Measurements from ENCODE around the gene FBRS. TPM values are rescaled to one million over a fixed set of nuclear protein-coding genes. Genes with fewer than 3 reads are reported as not detected.
A peak's percentile ranks its signal among the peaks of the same experiment; 100 is the strongest.
"Not testable (repeated sequence)": the region's sequence is repeated elsewhere in the genome, so short reads cannot be mapped to it uniquely, and the experiment has no call there.

FBRS gene
- total RNA-seq, 1 donor from 2014 or later, result 116 TPM

GRCh38 chr16:30677931-30678585 lies 19.8 kb downstream of the FBRS start:
- Mint-ChIP-seq H3K9me3 (no peaks in the 10 kb centered on the region), H3K4me1 (ENCODE audit: low read depth) (no peaks in the 10 kb centered on the region), H3K36me3 (ENCODE audit: low read depth) (no peaks in the 10 kb centered on the region), H3K4me3 (no peak overlapping the region), H3K27ac (no peak overlapping the region), H3K27me3 (ENCODE audit: insufficient read depth) (no peaks in the 10 kb centered on the region)
- no peak for DNase-seq (ENCODE audit: low spot score)
- intact Hi-C loops (cut with micrococcal nuclease), result no loop called here

DNA sequence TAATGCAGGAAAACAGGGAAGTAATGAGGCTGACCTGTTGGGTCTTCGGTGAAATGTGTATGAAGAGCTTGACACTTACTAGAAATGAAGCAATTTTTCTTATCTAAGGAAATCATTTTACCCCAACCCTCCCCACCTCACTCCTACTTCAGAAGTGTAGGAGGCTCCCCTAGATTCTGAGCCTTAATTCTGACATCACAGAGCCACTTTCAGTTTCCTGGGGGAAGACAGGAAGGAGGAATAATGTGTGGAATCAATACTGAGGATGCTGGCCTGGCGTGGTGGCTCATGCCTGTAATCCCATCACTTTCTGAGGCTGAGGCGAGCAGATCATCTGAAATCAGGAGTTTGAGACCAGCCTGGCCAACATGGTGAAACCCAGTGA lies 20.3 kb downstream of the FBRS start:
- no peak overlapping the region for H3K27ac Mint-ChIP-seq
- H3K4me1 Mint-ChIP-seq (ENCODE audit: low read depth), result no peaks in the 10 kb centered on the region
- no peak overlapping the region for H3K4me3 Mint-ChIP-seq
- no peaks in the 10 kb centered on the region for H3K27me3 Mint-ChIP-seq (ENCODE audit: insufficient read depth)
- no peaks in the 10 kb centered on the region for H3K36me3 Mint-ChIP-seq (ENCODE audit: low read depth)
- DNase-seq (ENCODE audit: low spot score), result no peak
- intact Hi-C loops (cut with micrococcal nuclease), result no loop called here
- H3K9me3 Mint-ChIP-seq, result no peaks in the 10 kb centered on the region

DNA sequence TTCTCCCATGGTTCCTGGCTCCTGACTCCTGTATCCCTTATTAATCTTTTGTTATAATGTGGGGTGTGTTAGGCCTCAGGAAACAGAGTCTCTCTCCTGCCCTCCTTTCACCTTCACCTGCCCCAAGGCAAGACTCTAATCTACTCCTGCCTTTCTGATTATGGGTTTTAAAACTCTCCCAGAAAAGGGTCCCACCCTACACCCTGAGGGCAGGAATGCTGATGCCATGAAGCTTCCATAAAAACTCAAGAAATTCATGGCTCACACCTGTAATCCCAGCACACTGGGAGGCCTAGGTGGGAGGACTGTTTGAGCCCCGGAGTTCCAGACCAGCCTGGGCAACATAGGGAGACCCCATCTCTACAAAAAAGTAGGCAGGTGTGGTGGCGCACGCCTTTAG lies 22.1 kb downstream of the FBRS start:
- Mint-ChIP-seq H3K36me3 (ENCODE audit: low read depth) (no peaks in the 10 kb centered on the region), H3K4me3 (no peak overlapping the region), H3K27ac (no peak overlapping the region), H3K27me3 (ENCODE audit: insufficient read depth) (no peaks in the 10 kb centered on the region), H3K9me3 (no peaks in the 10 kb centered on the region), H3K4me1 (ENCODE audit: low read depth) (no peaks in the 10 kb centered on the region)
- intact Hi-C loops (cut with micrococcal nuclease), result no loop called here
- DNase-seq (ENCODE audit: low spot score), result no peak

DNA sequence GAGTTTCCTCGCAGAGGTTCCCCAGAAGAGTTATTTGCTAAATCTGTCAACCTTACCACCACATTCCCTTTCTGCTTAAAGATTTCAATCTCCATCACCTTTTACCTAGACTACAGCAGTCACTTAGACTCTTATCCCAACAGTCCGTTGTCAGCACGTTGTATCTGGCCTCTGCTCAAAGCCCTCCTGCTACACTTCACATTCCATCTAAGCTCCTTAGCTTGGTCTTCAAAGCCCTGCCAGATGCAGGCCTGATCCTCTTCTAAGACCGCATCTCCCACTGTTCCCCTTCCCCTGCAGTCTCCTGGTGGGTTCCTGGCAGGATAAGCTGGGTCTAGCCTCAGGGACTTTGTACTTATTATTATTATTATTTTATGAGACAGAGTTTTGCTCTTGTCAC lies 30.5 kb downstream of the FBRS start:
- Mint-ChIP-seq H3K9me3 (no peaks in the 10 kb centered on the region), H3K36me3 (ENCODE audit: low read depth) (no peaks in the 10 kb centered on the region), H3K4me1 (ENCODE audit: low read depth) (peaks cover 10% of the 10 kb centered on the region), H3K27me3 (ENCODE audit: insufficient read depth) (no peaks in the 10 kb centered on the region), H3K4me3 (no peak overlapping the region), H3K27ac (no peak overlapping the region)
- intact Hi-C loops (cut with micrococcal nuclease), result no loop called here
- no peak for DNase-seq (ENCODE audit: low spot score)

- Mint-ChIP-seq H3K9me3 (no peaks in the 10 kb centered on the region), H3K27ac (no peak overlapping the region), H3K36me3 (ENCODE audit: low read depth) (no peaks in the 10 kb centered on the region), H3K4me3 (no peak overlapping the region), H3K27me3 (ENCODE audit: insufficient read depth) (no peaks in the 10 kb centered on the region), H3K4me1 (ENCODE audit: low read depth) (peaks cover 19% of the 10 kb centered on the region)
- intact Hi-C loops (cut with micrococcal nuclease), result no loop called here
- no peak for DNase-seq (ENCODE audit: low spot score)
These were observed 33.7 kb downstream of the FBRS start for GRCh38 chr16:30691907-30692306.

- intact Hi-C loops (cut with micrococcal nuclease), result no loop called here
- peak overlapping the region; percentile 2 for H3K27ac Mint-ChIP-seq
- no peak overlapping the region for H3K4me3 Mint-ChIP-seq
- no peaks in the 10 kb centered on the region for H3K36me3 Mint-ChIP-seq (ENCODE audit: low read depth)
- H3K27me3 Mint-ChIP-seq (ENCODE audit: insufficient read depth), result no peaks in the 10 kb centered on the region
- H3K4me1 Mint-ChIP-seq (ENCODE audit: low read depth), result peaks cover 25% of the 10 kb centered on the region
- no peaks in the 10 kb centered on the region for H3K9me3 Mint-ChIP-seq
- DNase-seq (ENCODE audit: low spot score), result no peak
These were observed 34.3 kb downstream of the FBRS start for GRCh38 chr16:30692396-30693064.

DNA sequence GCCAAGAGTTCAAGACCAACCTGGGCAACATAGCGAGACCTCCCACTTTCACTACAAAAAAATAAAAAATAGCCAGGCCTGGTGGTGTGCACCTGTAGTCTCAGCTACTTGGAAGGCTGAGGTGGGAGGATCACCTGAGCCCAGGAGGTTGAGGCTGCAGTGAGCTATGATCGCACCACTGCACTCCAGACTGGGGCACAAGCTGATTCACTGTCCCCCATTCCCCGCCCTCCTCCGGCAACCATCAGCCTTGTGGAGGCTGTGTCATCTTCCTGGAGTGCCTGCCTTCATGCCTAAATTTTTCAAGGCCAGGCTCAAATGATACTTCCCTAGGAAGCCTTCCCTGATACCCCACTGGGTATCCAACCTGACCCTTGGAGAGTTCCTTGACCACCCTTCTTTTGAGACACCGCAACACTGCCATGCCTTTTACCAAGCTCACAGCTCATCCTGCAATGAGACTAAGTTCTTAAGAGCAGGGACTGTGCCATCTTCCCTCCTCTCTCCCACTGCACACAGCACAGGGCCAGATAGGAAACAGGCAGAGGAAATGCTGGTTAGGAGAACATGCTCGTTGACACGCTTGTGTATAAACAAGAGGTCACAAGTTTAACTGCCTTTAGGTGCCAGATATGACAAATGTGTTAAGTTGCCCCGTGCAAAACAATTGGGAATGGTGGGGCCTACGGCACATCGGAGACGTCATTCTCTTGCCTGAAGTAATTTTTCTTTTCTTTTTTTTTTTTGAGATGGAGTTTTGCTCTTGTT lies 36.9 kb downstream of the FBRS start:
- Mint-ChIP-seq H3K27me3 (ENCODE audit: insufficient read depth) (peaks cover 2% of the 10 kb centered on the region), H3K4me3 (peak overlapping the region; percentile 34), H3K4me1 (ENCODE audit: low read depth) (peaks cover 40% of the 10 kb centered on the region), H3K27ac (peak overlapping the region; percentile 55), H3K9me3 (no peaks in the 10 kb centered on the region), H3K36me3 (ENCODE audit: low read depth) (peaks cover 8% of the 10 kb centered on the region)
- intact Hi-C loops (cut with micrococcal nuclease), result loop anchor here (1.0 kb wide), 2 partner anchors 35 to 44 kb away; no protein-coding TSS in a partner anchor
- no peak for DNase-seq (ENCODE audit: low spot score)

- peaks cover 43% of the 10 kb centered on the region for H3K4me1 Mint-ChIP-seq (ENCODE audit: low read depth)
- H3K36me3 Mint-ChIP-seq (ENCODE audit: low read depth), result peaks cover 16% of the 10 kb centered on the region
- H3K27me3 Mint-ChIP-seq (ENCODE audit: insufficient read depth); DNase-seq (ENCODE audit: low spot score); H3K27ac Mint-ChIP-seq; intact Hi-C loops (cut with micrococcal nuclease); H3K9me3 Mint-ChIP-seq; H3K4me3 Mint-ChIP-seq: not testable (repeated sequence)
These were observed 38.4 kb downstream of the FBRS start for GRCh38 chr16:30696646-30697045.

GRCh38 chr16:30697264-30698138 lies 39.3 kb downstream of the FBRS start:
- DNase-seq (ENCODE audit: low spot score), result no peak
- intact Hi-C loops (cut with micrococcal nuclease), result loop anchor here (1.0 to 2.0 kb wide), 13 partner anchors 39 to 336 kb away; partner anchors contain the start of genes CFAP119, DCTPP1, FBRS and PRR14
- Mint-ChIP-seq H3K4me1 (ENCODE audit: low read depth) (peaks cover 40% of the 10 kb centered on the region), H3K27ac (peak overlapping the region; percentile 99), H3K4me3 (peak overlapping the region; percentile 99), H3K27me3 (ENCODE audit: insufficient read depth) (peaks cover 2% of the 10 kb centered on the region), H3K36me3 (ENCODE audit: low read depth) (peaks cover 16% of the 10 kb centered on the region), H3K9me3 (no peaks in the 10 kb centered on the region)

DNA sequence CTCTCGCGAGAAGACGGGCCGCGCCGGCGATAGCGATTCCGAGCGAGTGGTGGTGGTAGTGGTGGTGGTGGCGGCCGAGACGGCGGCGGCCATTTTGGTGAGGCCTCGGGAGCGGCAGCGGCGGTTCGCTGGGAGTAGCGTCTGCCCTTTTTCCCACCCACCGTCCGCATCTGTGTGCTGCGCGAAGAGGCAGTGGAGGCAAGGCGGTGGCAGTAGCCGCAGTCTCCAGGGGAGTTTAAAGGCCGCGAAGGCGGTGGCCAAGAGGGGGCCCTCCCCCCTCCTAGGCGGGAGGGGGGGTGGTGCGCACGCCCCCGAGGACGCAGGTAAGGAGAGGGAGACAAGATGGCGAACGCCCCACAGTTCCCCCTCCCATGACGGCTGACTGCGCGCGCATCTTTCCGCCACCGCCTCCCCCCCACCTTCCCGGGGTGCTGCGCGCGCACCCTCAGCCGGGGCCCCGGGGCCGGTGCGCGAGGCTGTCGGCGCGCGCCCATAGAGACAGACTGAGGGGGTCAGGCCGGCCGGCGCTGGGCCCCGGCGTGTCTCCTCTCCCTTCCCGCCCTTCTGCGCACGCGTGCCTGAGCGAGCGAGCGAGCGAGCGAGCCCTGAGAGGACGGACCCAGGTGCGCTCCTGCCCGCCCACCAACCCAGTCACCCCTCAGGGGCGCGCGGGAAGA lies 40.0 kb downstream of the FBRS start:
- H3K4me3 Mint-ChIP-seq, result peak overlapping the region; percentile 99
- DNase-seq (ENCODE audit: low spot score), result peak; percentile 99
- H3K4me1 Mint-ChIP-seq (ENCODE audit: low read depth), result peaks cover 42% of the 10 kb centered on the region
- intact Hi-C loops (cut with micrococcal nuclease), result loop anchor here (1.0 to 2.0 kb wide), 13 partner anchors 40 to 335 kb away; partner anchors contain the start of genes CFAP119, DCTPP1, FBRS and PRR14
- peaks cover 2% of the 10 kb centered on the region for H3K27me3 Mint-ChIP-seq (ENCODE audit: insufficient read depth)
- peak overlapping the region; percentile 99 for H3K27ac Mint-ChIP-seq
- H3K9me3 Mint-ChIP-seq, result no peaks in the 10 kb centered on the region
- H3K36me3 Mint-ChIP-seq (ENCODE audit: low read depth), result peaks cover 20% of the 10 kb centered on the region

DNA sequence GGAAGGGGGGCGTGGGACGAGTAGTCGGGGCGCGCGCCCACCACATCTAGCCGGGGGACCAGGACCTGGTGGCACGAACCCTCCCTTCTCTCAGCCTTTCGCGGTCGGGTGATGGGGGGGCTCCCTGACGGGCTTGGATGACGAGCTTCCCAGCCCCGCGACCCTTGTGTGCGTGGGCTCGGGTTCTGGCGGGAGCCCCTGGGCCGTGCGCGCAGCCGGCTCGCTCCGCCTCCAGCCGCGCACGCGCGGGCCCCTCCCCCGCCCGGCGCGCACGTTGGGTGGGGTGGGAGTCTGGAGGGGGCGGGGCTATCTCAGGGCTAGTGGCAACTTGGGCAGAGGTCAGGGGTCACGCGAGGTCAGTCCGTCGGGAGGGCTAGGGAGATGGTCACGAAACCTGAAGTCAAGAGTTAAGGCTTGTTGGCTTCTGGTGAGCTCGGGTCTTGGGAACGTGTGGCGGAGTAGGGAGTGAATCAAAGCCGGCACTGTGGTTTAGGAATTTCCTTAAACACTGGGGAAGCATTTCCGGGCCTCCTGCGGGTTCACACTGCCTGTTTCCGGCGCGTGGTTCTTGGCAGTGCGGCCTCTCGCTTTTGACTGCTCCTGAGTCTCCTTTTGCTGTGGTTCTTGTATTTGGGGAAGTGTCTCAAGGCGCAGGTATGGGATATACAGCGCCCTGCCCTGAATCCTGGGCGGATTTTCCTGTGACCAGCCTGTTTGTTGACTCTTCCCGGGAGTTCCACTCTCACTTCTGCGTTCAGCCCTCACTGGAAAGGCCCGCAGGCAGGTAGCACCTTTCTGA lies 40.8 kb downstream of the FBRS start, which contains the start of gene SRCAP:
SRCAP (plus strand) TSS at position 356 of the 799 bp plus-strand sequence. CDS start 1,654 bp downstream, outside the sequence.
- peak within 1 kb of the TSS; percentile 99 for H3K4me3 Mint-ChIP-seq
- peaks cover 2% of the 10 kb centered on the region for H3K27me3 Mint-ChIP-seq (ENCODE audit: insufficient read depth)
- DNase-seq (ENCODE audit: low spot score), result peak; percentile 83
- peak within 1 kb of the TSS; percentile 99 for H3K27ac Mint-ChIP-seq
- intact Hi-C loops (cut with micrococcal nuclease), result loop anchor here (1.0 to 2.0 kb wide), 15 partner anchors 16 to 334 kb away; partner anchors contain the start of genes CFAP119, DCTPP1, FBRS and PRR14
- peaks cover 35% of the 10 kb centered on the region for H3K4me1 Mint-ChIP-seq (ENCODE audit: low read depth)
- no peaks in the 10 kb centered on the region for H3K9me3 Mint-ChIP-seq
- peaks cover 24% of the 10 kb centered on the region for H3K36me3 Mint-ChIP-seq (ENCODE audit: low read depth)

Data from activated T-helper 1 cell treated with anti-CD3 and anti-CD28 coated beads, Interleukin-12 subunit alpha, Interleukin-12 subunit beta, Interleukin-2, Interleukin-4 antibody, amounts not matched to agents 30 ng/mL and 10 ng/mL and 1 ng/mL, durations not matched to agents 14 hours and 24 hours and 36 hours (primary cell).